IPS-NIHi11 (cell line): ENCODE results near the gene TUBA4A.

ENCODE experiments used
- DNase-seq: peaks from one replicate; pipeline ENCODE4 v3.0.0; 2012; ENCODE audit warnings: mixed read lengths, low spot score

TUBA4A gene

GRCh38 chr2:219234331-219234730 lies 19.4 kb downstream of the TUBA4A start:
- DNase-seq = no peak

GRCh38 chr2:219230059-219230540 lies 23.6 kb downstream of the TUBA4A start:
- DNase-seq = peak; percentile 56

- DNase-seq = peak; percentile 99
Measured at GRCh38 chr2:219229305-219230058, 24.2 kb downstream of the TUBA4A start, which contains the start of the genes ANKZF1 and ATG9A. Gene ANKZF1 (plus strand): TSS chr2:219229806. CDS start chr2:219230258, 452 bp downstream. Gene ATG9A (minus strand): TSS chr2:219229636. CDS start chr2:219228024, 1,612 bp downstream.

- no peak for DNase-seq
Measured at GRCh38 chr2:219228911-219229304, 24.8 kb downstream of the TUBA4A start.

- DNase-seq = no peak
Measured at GRCh38 chr2:219228041-219228910, 25.4 kb downstream of the TUBA4A start.

- no peak for DNase-seq
Measured at GRCh38 chr2:219225350-219225749, 28.4 kb downstream of the TUBA4A start.

- DNase-seq = no peak
Measured at GRCh38 chr2:219223831-219224610, 29.7 kb downstream of the TUBA4A start.

- DNase-seq = no peak
Measured at GRCh38 chr2:219221957-219222518, 31.7 kb downstream of the TUBA4A start.

- DNase-seq = no peak
Measured at GRCh38 chr2:219220652-219221402, 32.9 kb downstream of the TUBA4A start.

GRCh38 chr2:219219784-219220532 lies 33.8 kb downstream of the TUBA4A start:
- no peak for DNase-seq

GRCh38 chr2:219218732-219219701 lies 34.7 kb downstream of the TUBA4A start, which contains the start of gene ABCB6:
Gene ABCB6 (minus strand): TSS chr2:219218958. CDS start chr2:219218673, 285 bp downstream.
- peak; percentile 95 for DNase-seq

- DNase-seq = peak; percentile 81
Measured at GRCh38 chr2:219218217-219218731, 35.4 kb downstream of the TUBA4A start.

- DNase-seq = no peak
Measured at GRCh38 chr2:219216535-219216915, 37.2 kb downstream of the TUBA4A start.

GRCh38 chr2:219215871-219216534 lies 37.7 kb downstream of the TUBA4A start:
- no peak for DNase-seq

GRCh38 chr2:219214786-219215185 lies 38.9 kb downstream of the TUBA4A start:
- DNase-seq = no peak

- DNase-seq = no peak
Measured at GRCh38 chr2:219214141-219214540, 39.6 kb downstream of the TUBA4A start.

- DNase-seq = no peak
Measured at GRCh38 chr2:219213486-219214071, 40.1 kb downstream of the TUBA4A start.

GRCh38 chr2:219213026-219213415 lies 40.7 kb downstream of the TUBA4A start:
- no peak for DNase-seq
